Testis (tissue), 2 donors: ENCODE measurements around the gene SCG3.

Experiments
- POLR2A ChIP-seq: fragments of 450-650 bp; IDR thresholded peaks from one replicate; pipeline ENCODE4 v1.6.1; 2017; ENCODE audit warnings: antibody characterized with exemption, mild to moderate bottlenecking, moderate library complexity
- TF ChIP-seq, protein P1 (sequence below), 3 experiments: fragments of 450-650 bp in 2 of 3; fragments of 200-600 bp in 1 of 3; sonication (generic) in 1 of 3; IDR thresholded peaks; one replicate each; pipeline ENCODE4 v1.5.1; 2016 to 2019; ENCODE audit warnings: antibody characterized with exemption in 3 of 3, mild to moderate bottlenecking in 2 of 3, moderate library complexity in 1 of 3

DNA sequence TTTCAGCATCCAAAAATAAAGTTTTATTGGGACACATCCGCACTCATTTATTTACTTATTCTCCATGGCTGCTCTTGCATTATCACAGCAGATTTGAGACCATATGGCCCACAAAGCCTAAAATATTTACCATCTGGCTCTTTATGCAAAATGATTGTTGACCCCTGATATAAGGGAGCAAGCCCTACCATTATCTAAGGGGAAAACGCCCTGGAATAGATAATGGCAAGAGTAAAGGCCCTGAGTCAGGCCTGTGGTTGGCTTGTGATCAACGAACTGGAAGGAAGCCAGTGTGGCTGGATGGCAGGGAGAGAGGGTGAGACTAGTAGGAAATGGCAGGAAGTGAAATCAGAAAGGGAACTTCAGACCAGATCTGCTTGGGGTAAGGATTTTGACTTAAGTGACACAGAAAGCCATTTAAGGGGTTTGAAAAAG, 34.2 kb upstream of the SCG3 start:
- TF ChIP-seq, protein P1, sequence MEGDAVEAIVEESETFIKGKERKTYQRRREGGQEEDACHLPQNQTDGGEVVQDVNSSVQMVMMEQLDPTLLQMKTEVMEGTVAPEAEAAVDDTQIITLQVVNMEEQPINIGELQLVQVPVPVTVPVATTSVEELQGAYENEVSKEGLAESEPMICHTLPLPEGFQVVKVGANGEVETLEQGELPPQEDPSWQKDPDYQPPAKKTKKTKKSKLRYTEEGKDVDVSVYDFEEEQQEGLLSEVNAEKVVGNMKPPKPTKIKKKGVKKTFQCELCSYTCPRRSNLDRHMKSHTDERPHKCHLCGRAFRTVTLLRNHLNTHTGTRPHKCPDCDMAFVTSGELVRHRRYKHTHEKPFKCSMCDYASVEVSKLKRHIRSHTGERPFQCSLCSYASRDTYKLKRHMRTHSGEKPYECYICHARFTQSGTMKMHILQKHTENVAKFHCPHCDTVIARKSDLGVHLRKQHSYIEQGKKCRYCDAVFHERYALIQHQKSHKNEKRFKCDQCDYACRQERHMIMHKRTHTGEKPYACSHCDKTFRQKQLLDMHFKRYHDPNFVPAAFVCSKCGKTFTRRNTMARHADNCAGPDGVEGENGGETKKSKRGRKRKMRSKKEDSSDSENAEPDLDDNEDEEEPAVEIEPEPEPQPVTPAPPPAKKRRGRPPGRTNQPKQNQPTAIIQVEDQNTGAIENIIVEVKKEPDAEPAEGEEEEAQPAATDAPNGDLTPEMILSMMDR (IDR thresholded peaks at IDR 0.05): no peak
- TF ChIP-seq POLR2A: no peak
